ENCODE measurements around the gene OGDHL. TPM values are rescaled to one million over a fixed set of nuclear protein-coding genes. Genes with fewer than 3 reads are reported as not detected.

The OGDHL gene
- total RNA-seq, 4 donors from 2014 or later = under 0.01 to 0.79 TPM; not detected in 2

DNA sequence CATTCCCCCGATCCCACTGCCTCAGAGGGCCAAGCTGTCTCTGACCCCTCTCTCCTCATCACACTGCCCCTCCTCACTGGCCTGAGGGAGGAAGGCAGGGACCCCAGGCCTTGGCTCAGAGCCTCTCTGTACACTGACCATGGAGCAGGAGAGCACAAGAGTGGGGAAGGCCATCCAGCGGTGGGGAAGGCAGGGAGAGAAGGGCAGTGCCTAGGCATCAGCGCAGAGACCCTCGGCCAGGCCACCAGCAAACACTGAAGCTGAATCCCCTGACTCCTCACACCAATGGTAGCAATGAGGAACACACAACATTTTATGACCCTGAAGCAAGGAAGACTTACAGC is 14.8 kb downstream of the OGDHL start:
- Histone ChIP-seq H3K27me3 (peaks cover 0 to 2% (median 0%) of the 10 kb centered on the region in 4 donors), H3K4me1 (no peaks in the 10 kb centered on the region), H3K4me3 (no peak overlapping the region), H3K9me3 (no peaks in the 10 kb centered on the region), H3K36me3 (no peaks in the 10 kb centered on the region), H3K27ac (no peak overlapping the region)
- no peak for DNase-seq
- TF ChIP-seq, protein P1, sequence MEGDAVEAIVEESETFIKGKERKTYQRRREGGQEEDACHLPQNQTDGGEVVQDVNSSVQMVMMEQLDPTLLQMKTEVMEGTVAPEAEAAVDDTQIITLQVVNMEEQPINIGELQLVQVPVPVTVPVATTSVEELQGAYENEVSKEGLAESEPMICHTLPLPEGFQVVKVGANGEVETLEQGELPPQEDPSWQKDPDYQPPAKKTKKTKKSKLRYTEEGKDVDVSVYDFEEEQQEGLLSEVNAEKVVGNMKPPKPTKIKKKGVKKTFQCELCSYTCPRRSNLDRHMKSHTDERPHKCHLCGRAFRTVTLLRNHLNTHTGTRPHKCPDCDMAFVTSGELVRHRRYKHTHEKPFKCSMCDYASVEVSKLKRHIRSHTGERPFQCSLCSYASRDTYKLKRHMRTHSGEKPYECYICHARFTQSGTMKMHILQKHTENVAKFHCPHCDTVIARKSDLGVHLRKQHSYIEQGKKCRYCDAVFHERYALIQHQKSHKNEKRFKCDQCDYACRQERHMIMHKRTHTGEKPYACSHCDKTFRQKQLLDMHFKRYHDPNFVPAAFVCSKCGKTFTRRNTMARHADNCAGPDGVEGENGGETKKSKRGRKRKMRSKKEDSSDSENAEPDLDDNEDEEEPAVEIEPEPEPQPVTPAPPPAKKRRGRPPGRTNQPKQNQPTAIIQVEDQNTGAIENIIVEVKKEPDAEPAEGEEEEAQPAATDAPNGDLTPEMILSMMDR (IDR thresholded peaks at IDR 0.05) = no peak
- TF ChIP-seq POLR2A (IDR thresholded peaks at IDR 0.05) = no peak
- WGBS, 2 donors = 67 to 70% methylated on average over 1 to 2 of the region's 4 CpGs
- intact Hi-C loops (cut with DNase I) = no loop called here

DNA sequence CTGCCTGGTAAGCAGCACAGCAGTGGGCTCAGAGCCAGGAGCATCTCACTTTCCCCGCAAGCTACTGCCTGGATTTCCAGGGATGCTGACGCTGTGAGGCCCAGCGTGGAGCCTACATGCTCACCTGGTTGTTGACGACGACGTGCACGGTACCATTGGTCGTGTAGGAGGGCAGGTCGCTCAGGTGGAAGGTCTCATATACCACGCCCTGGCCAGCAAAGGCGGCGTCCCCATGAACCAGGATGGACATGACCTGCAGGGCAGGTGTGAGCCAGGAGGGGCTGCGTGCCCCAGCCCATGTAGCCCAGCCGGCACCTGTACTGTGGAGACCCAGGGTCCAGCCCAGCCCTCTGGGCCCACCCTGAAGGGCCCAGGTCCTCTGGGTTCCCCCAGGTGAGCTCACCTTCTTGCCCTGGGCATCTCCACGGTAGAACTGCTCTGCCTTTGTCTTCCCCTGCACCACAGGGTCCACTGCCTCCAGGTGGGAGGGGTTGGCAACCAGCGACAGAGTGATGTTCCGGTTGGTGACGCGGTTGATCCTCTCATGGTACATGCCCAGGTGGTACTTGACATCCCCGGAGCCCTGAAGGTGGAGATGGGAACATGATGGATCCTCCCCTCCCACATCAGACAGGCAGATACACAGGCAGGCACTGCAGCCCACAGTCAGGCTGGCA is 15.4 kb downstream of the OGDHL start:
- H3K4me3 ChIP-seq = no peak overlapping the region
- H3K9me3 ChIP-seq = no peaks in the 10 kb centered on the region
- H3K27ac ChIP-seq = no peak overlapping the region
- intact Hi-C loops (cut with DNase I) = no loop called here
- no peaks in the 10 kb centered on the region for H3K4me1 ChIP-seq
- no peak for DNase-seq
- H3K27me3 ChIP-seq = no peaks in the 10 kb centered on the region
- no peak for TF ChIP-seq POLR2A (IDR thresholded peaks at IDR 0.05)
- TF ChIP-seq, protein P1 (IDR thresholded peaks at IDR 0.05) = no peak
- no peaks in the 10 kb centered on the region for H3K36me3 ChIP-seq
- WGBS, 2 donors = 85% methylated on average over 13 of the region's 20 CpGs; no CpG with 5 or more reads in 1 of the 2 donors

DNA sequence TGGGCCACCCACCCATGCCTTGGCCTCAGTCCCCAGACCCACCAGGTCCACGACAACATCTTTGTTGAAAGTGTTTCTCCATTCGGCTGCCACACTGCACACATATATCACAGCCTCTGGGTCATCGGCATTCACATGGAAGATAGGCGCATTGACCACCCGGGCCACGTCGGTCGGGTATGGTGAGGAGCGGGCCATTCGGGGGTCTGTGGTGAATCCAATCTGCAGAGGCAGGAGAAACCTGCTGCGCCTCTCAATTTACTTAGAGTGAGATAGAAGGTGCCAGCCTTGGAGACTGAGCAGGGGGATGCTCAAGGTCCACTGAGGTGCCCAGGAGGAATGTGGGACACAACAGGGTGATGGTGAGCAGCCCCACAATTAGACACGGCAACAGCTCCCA is 16.4 kb downstream of the OGDHL start:
- Histone ChIP-seq H3K4me1 (no peaks in the 10 kb centered on the region), H3K27ac (no peak overlapping the region), H3K4me3 (no peak overlapping the region), H3K9me3 (no peaks in the 10 kb centered on the region), H3K36me3 (no peaks in the 10 kb centered on the region), H3K27me3 (no peaks in the 10 kb centered on the region)
- DNase-seq = no peak
- intact Hi-C loops (cut with DNase I) = no loop called here
- no peak for TF ChIP-seq POLR2A (IDR thresholded peaks at IDR 0.05)
- TF ChIP-seq, protein P1 (IDR thresholded peaks at IDR 0.05) = no peak
- 88 to 95% methylated on average over 5 to 9 of the region's 12 CpGs for WGBS, 2 donors

DNA sequence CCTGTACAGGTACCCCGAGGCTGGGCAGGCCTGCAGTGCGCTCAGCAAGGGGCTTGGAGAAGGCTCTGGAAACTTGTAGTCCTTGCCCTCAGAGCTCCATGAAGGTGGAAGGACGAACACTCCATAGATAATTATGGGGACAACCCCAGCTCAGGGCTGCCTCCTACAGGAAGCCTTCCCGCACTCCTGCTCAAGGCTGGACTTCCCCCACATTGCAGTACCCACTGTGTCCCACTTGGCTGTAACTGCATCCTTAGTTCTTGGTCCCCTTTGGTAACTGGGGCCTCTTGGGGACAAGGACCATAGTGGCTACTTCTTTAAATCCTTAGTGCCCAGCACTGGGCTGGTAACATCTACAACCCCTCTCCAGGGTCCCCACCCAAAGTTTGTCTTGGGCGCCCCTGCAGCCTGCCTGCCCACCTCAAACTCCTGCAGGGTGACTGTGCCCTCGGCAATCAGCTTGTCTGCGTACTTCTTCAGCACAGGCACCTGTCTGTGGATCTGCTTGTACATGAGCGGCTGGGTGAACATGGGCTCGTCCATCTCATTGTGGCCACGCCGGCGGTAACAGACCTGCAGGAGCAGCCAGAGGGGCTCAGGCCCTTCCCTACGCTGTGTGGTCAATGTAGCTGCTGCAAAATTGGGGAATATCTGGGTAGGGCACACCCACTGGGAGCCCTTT is 17.1 kb downstream of the OGDHL start:
- Histone ChIP-seq H3K27me3 (no peaks in the 10 kb centered on the region), H3K4me1 (no peaks in the 10 kb centered on the region), H3K27ac (no peak overlapping the region), H3K9me3 (no peaks in the 10 kb centered on the region), H3K4me3 (no peak overlapping the region), H3K36me3 (no peaks in the 10 kb centered on the region)
- intact Hi-C loops (cut with DNase I) = no loop called here
- DNase-seq = no peak
- TF ChIP-seq POLR2A (IDR thresholded peaks at IDR 0.05) = no peak
- WGBS, 2 donors = 84% methylated on average over 6 to 7 of the region's 13 CpGs

DNA sequence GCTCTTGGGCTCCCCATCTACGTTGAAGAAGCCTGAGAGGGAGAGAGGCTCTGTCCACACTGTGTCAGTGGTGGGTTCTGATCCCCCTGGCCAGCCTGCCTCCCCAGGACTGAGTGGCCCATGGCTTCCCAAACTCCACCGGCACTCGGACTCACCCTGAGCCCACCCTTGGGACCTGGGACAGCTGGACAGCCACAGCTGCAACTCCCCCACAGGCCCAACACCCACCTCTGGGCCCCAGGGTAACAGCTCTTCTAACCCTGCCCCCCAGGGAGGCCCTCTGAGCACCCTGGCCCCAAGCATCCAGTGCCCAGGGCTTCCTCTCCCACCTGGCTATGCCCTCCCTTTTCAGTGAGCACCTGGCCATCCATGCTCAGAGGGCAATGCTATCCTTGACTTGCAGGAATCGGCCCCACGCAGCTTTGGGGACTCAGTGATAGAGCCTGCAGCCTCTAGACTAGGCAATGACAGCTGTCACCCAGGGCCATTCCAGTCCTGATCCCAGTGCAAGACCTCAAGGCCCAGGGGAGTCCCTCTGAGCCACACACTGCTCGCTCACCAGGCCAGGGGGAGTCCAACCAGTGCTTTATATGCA is 17.9 kb downstream of the OGDHL start:
- intact Hi-C loops (cut with DNase I) = no loop called here
- Histone ChIP-seq H3K36me3 (no peaks in the 10 kb centered on the region), H3K4me3 (no peak overlapping the region), H3K27me3 (no peaks in the 10 kb centered on the region), H3K4me1 (no peaks in the 10 kb centered on the region), H3K27ac (no peak overlapping the region), H3K9me3 (no peaks in the 10 kb centered on the region)
- WGBS, 2 donors = 40 to 67% methylated on average over 1 of the region's 6 CpGs
- DNase-seq = no peak
- TF ChIP-seq, protein P1 (IDR thresholded peaks at IDR 0.05) = no peak
- no peak for TF ChIP-seq POLR2A (IDR thresholded peaks at IDR 0.05)

All from esophagus squamous epithelium (tissue), 5 donors.